Activated CD8-positive, alpha-beta memory T cell treated with anti-CD3 and anti-CD28 coated beads, Interleukin-2, amount 50 U/mL, for 24 hours (primary cell): Measurements from ENCODE around the gene C1orf21.

ENCODE experiments used
- DNase-seq: peaks from one replicate; pipeline ENCODE4 v3.0.0-alpha.2; 2020; ENCODE audit errors: extremely low read depth

The C1orf21 gene

DNA sequence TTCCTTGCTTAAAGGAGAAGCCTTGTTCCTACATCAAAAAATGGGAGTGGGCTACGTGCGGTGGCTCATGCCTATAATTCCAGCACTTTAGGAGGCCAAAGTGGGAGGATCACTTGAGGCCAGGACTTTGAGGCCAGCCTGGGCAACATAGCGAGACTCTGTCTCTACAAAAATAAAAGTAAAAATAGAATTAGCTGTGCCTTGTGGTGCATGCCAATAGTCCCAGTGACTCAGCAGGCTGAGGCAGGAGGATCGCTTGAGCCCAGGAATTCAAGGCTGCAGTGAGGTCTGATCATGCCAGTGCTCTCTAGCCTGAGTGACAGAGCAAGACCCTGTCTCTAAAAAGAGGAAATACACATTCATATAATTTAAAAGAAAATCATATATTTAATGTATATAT lies 127.1 kb downstream of the C1orf21 start:
- no peak for DNase-seq

DNA sequence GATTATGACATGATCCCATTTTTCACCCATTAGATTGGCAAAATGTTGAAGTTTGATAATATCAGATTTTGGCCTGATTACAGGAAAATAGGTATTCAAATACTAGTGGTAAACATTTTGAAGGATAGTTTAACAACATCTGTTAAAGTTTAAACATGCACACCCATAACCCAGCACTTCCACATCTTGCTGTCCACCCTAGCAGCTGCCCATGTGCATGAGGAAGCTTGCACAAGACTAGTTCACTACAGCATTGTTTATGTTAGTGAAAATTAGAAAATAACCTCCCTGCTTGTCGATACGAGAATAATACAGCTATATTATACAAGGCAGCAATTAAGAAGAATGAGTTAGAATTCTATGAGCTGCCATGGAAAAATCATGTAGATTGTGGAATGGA lies 127.6 kb downstream of the C1orf21 start:
- no peak for DNase-seq

DNA sequence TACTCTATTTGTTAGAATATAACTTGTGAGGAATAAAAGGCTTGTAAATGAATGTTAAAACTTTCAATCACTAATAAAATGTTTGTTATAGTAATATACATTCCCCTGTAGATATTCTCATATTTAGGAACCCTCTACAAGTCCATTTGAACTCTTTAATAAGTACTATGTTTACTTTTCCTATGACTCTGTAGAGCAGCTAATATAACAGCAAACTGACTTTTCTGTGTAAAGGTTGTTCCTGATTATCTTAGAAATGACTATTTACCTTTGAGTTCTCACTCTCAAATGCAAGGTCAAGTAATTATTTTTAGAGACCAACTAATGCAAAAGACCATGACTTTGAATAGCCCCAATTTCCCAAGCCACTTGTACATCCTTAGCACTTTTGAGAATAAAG lies 130.3 kb downstream of the C1orf21 start:
- DNase-seq: no peak

DNA sequence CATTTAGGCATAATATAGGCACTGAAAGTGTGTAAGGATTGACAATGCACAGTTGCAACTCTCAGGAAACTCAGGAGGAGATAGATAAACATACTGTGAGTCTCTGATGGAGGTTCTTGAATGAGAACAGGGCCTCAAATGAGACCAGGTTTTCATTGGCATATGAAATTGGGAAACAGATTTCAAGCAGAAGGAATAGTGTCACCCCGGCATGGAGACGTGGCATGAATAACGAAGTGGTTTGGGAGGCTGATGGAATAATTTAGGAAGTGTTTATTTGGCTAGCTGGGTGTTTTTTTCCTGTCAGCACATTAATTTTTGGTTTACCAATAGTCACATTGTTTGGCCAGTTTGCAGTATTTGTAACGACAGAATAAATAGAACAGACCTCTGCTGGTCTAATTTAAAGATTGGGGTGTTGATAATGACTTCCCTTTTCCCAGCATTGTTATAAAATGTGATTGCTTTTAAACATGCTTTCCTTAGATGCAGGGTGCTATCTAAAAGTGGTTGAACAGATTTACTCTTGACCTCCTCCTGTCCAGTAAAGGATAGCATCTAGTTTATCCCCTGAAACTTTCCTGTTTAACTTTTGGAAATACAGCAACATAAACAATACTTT lies 132.0 kb downstream of the C1orf21 start:
- DNase-seq: no peak

DNA sequence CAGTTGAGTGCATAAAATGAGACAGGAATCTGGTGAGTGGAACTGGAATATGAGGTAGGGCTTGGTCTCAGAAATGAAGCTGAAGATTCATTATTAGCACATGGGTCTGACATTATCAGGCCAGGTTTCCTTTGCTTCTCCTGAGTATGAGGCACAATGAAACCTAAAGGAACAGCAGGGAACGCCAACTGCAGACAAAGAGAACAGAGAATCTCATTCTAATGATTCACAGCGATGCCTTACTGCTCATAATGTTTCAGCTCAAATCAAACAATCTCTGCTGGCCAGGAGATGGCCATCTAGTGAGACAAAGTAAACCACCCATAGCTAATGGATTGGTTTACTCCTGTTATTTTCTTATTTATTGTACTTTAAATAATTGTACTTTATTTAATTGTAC lies 133.5 kb downstream of the C1orf21 start:
- DNase-seq: no peak

DNA sequence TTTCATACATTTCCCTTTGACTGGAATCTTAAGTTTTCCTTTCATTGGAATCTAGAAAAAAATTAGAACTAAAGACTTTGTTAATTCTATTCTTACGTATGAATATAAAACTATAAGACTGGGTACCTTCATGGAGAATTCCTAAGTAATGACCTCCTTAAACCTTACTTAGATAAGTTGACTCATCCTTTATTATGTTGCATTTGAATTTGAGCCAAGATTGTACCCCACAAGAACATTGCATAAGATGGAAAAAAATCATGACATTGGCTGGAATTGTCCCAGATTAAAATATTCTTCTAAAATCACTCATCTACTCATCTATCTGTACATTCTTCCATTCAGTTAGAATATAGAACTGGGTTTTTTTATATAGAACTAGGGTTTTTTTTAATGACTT lies 137.4 kb downstream of the C1orf21 start:
- DNase-seq: no peak

DNA sequence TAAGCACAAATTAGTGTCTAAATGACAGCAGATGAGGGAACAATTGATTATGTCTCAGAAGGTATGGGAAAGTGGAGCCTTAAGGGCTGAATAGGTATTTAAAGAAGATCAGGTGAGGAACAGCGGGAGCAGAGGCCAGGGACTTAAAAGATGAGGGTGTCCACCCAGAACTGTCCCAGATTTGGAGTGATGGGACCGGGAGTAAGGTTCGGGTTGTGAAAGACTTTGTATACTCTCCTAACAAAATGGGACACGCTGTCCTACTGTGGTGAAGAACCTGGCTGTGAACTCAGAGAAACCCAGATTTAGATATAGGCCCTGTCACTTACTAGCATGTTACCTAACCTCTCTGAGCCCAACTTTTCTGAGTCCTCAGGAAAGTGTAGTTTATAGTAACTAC lies 140.6 kb downstream of the C1orf21 start:
- DNase-seq: no peak

DNA sequence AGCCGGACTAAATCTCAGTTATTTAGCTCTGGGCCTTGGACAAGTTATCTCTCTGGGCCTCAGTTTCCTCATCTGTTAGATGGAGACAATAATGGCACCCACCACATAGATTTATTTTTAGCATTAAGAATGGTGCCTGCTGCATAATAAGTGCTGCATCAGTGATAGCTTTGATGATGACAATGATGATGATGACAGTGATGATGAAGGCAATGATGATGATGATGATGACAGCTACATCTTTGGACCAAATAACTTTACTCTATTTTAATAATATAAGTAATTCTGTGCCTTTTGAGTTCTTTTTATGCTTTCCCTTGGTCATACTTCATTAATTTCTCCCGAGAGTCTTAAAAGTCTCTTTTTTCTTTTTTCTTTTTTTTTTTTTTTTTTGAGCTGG lies 143.4 kb downstream of the C1orf21 start:
- DNase-seq: no peak

DNA sequence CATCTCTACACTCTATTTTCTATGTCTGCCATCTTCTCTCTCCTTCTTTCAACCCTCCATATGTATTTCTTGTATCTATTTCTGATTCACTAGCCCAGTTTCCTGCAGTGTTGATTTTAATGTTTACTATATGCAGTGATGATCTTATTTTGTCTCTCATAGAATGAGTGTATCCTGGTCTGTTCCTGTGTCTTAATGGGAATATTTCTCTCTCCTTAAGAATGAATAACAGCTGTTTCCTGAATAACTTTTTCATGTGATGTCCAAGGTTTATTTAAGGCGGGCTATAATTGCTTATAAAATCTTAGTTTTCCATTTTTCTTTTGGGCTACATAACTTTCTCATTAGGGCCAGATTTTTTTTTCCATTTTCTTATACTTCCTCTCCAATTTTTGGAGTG lies 144.5 kb downstream of the C1orf21 start:
- no peak for DNase-seq

DNA sequence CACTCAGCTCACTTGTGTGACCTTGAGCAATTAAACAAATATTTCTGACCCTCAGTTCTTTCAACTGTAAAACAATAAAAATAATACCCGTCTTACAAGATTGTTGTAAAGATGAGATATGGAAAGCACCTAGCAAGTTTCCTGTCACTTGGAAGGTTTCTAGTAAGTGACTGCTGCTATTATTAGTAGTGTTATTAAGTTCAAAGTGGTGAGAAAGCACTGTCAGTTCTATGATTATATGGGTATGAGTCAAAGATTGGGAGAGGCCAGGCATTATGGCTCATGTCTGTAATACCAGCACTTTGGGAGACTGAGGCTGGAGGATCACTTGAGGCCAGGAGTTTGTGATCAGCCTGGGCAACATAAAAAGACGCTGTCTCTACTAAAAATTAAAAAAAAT lies 145.4 kb downstream of the C1orf21 start:
- no peak for DNase-seq

DNA sequence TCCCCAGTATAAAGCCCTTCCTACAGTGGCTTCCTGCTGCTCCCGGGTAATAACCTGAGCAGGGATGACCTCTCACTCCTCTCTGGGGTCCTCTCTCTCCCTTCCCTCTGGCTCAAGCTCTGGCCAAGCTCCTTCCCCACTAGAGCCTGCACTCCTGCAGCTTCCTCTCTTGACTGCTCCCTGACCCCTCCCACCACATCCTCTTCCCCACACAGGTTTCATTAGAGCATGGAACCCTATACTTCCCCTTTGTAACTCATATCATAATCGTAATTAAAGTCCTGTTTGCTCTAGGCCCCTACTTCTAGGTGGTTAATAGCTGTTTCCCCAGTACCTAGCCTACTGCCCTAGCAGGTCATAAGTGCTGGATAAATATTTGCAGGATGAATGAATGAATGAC lies 146.2 kb downstream of the C1orf21 start:
- no peak for DNase-seq

DNA sequence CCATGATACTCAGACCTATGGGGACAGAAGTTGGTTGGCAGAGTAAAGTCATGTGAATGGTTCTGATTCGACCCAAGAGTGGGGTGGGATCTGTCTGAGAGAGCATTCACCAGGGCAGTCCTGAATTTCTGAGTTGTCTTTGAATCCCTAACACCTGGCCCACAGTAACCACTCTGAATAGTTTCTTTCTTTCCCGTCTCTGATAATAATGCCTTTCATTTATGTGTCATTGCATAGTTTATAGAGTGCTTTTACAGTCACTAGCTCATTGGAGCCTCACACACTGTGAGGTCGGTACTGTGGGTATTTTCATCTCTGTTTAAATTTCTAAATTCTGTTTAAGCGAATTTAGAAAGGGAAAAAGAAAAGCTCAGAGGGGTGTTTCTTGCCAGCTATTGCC lies 147.1 kb downstream of the C1orf21 start:
- DNase-seq: no peak

DNA sequence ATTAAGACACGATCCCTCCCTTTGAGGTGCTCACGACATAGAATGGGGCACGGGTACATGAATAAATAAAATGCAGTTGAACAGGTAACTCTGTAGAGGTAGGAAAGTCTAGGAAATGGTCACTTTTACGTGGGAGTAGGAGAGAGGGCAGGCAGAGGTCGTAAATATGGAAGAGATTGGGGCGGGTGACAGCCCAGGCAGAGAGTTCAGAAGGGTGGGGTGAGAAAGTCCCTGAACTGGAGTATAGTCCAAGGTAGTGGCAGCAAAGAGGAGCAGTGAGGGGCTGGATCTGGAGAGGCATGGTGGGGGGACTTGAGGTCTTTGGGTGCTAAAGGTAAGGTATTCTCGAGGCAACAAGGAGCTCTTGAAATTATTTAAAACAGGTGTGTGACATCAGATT lies 147.9 kb downstream of the C1orf21 start:
- no peak for DNase-seq

DNA sequence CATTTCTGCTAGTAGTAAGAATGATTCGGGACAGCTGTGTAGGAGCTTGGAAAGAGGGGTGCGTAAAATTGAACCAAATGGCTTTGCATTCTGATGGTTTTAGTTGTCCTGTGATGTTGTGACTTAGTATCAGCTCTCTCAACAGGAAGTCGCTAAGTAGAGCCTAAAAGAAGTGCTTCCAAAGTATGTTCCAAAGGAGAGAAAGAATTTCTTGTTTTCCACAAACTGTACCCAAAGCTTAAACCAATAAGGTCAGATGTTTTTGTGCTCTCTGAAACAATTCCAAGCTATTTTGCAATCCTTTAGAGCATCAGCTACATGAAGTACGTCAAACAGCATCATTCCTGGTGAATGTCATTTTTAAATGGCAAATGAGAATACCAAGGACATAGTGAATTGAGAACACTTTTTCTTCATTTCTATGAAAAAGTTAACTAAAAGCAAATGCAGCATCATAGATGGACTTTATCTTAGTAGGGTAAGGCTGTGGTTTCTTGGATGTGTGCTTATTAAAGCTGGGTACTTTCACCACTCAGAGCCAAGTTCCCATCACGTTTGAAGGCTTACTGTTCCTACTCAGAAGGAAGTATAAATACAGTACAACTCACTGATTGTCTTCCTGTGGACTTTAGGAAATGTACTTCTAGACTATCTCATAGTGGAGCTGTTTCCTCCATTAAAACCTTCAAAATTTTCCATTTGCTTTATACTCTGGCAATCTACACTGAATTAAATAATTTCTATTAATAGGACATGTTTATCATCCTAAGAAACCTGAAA lies 148.6 kb downstream of the C1orf21 start:
- no peak for DNase-seq

DNA sequence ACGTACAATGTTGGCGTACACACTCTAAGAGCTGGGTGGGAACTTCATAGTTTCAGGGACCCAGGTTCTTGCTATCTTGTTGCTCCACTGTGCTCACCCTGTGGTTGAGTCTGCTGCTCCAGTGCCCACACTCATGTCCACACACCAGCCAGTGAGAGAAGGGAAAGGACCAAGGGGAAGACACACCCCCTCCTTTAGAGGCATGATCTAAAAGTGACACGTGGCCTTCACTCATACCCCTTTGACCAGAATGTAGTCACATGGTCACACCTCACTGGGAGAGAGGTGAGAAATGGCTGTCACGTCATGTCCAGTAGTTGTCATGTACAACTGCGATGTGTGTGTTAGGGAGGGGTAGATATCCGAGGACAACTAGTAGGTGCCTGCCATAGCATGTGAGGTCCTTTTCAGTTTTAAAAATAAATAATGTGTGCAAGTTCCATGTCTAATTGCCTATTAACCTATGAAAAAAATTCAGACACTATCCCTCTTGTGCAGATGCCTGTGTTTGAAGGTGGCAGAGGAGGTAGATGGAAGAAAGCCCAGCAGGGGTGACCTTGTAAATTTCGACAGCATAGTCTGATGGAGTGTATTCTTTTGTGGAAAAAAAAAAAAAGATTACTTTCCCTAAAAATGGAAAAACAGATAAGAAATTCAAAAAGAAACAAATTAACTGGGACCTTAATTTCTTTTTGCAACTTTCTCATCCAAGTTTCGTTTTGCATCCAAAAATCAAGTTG lies 149.6 kb downstream of the C1orf21 start:
- DNase-seq: no peak

DNA sequence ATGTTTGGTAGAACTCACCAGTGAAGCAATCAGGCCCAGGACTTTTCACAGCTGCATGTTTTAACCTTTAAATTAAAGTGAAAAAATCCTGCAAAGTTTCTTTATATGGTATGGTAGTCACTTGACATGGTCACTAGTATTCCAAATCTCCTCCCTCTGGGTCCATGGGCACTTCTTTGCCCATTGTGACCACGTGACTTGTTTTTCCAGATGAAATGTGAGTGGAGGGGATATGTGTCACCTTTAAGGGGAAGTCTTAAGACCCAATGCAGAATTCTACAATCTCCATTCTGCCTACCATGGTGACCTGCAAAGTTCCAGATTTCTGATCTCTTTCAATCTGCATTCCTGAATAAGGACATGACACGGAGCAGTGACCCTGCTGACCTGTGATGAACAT lies 152.8 kb downstream of the C1orf21 start:
- no peak for DNase-seq

DNA sequence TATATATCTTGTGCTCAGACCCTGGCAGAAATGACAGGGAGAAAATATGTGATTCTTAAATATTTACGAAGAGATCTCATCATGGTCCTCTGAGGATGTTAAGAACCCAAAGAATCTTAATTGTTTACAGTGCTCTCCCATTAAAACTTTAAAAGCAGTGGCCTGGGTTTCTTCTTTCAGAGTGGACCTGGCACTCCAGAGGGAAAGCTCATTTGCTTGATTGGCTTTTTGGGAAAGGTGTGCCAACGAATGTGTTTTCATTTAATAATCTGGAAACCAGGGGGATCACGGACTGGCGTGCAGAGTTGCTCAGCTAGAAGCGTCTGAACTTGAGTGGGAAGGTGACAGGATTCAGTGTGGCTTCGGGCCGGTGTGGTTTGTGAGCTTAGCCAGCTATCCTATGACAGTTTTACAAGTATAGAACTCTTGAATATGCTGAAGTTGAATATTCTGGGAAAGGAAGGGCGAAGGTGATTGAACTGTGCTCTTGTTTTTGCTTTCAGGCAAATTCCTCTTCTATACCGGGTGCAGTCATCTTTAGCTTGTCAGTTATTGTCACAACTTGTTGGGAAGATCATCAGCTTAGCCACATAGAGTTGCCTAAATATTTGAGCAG lies 154.8 kb downstream of the C1orf21 start:
- DNase-seq: no peak

DNA sequence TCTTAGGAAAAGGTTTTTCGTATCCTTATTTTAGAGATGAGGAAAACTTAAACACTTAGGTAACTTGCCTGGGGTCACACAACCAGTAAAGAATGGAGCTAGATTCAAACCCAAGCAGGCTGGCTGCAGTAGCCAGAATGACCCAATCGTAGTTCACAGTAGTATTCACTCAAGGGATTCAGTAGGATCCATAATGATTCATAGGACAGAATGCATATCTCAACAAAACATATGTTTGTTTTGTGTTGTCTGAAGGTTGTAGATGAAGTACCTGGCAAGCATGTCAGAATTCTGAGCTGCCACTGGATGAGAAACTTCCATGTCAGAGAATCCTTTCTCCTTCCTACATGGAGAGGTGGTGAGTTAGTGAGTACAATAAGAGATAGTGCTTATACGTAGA lies 155.5 kb downstream of the C1orf21 start:
- DNase-seq: no peak

DNA sequence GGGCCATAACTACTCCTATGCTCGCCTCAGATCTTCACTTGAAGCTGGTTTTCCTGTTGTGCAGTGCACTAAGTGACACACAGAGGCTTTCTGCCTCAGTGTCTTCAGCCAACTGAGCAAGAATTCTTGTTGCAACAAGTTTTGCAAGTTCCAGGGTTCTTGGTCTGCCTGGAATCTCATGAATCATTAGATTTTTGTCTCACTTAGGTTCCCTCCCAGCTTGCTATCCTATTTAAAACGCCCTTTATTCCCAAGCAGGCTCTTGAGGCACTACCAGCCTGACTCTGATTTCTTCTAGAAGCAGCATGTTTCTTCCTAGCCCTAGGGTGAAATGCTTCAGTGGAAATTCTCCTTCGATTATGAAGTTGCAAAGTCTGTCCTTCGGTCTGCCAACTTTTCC lies 158.8 kb downstream of the C1orf21 start:
- DNase-seq: no peak

DNA sequence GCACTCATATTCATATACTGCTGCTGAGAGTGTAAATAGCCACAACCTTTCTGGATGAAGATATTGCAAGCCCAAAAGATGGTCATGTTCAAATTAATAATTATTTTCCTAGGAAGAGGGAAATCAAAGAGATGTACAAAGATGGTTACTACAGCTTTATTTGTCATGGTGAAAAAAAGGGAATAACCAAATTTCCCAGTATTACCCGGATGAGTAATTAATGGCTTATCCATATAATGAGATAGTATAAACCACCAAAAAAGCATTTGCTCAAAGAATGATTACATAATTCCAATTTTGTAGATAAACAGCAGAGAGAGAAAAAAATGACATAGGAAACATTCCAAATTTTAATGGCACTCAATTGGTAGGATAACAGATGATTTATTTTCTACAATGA lies 165.6 kb downstream of the C1orf21 start:
- no peak for DNase-seq

DNA sequence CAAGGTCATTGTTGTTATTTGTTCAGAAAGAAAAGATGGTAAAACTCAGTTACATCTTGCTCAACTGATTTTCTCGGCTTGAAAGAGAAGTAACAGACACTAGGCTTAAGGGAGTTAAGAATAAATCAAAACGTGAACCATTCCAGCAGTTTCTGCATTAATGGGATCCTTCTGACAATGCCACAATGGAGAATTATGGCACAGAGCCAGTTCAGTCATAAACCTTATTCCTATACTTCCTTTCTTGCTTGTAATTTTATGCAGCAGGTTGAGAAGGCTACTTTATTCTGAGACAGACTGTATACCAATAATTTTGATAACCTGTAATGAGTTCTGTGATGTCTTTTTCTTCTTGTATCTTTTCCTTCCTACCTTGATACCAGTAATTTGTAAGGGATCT lies 167.0 kb downstream of the C1orf21 start:
- DNase-seq: no peak
